GM19023 (cell line): ENCODE measurements around the gene ABLIM2.
A peak's percentile ranks its signal among the peaks of the same experiment; 100 is the strongest.

Source experiments
- ATAC-seq: cut with Tn5 transposase; IDR thresholded peaks from one replicate; pipeline ENCODE4 v1.9.1; 2021; ENCODE audit warnings: mild to moderate bottlenecking, moderate library complexity; ENCODE audit not compliant: unreplicated experiment

The ABLIM2 gene

GRCh38 chr4:7989654-7990053 lies 169.0 kb downstream of the ABLIM2 start:
- ATAC-seq, result no peak

- ATAC-seq, result no peak
Observed at GRCh38 chr4:7988437-7988836, 170.2 kb downstream of the ABLIM2 start.

- peak; percentile 78 for ATAC-seq
Observed at GRCh38 chr4:7987148-7987989, 171.2 kb downstream of the ABLIM2 start.

GRCh38 chr4:7985891-7986441 lies 172.6 kb downstream of the ABLIM2 start:
- ATAC-seq, result no peak

- no peak for ATAC-seq
Observed at GRCh38 chr4:7985072-7985471, 173.5 kb downstream of the ABLIM2 start.

GRCh38 chr4:7984286-7984925 lies 174.2 kb downstream of the ABLIM2 start:
- ATAC-seq, result no peak

GRCh38 chr4:7983296-7983695 lies 175.3 kb downstream of the ABLIM2 start:
- ATAC-seq, result no peak

GRCh38 chr4:7981738-7982394 lies 176.7 kb downstream of the ABLIM2 start:
- ATAC-seq, result no peak

GRCh38 chr4:7980036-7980435 lies 178.6 kb downstream of the ABLIM2 start:
- ATAC-seq, result no peak

GRCh38 chr4:7979652-7979968 lies 179.0 kb downstream of the ABLIM2 start:
- no peak for ATAC-seq

- ATAC-seq, result no peak
Observed at GRCh38 chr4:7978907-7979651, 179.5 kb downstream of the ABLIM2 start.

GRCh38 chr4:7978489-7978888 lies 180.1 kb downstream of the ABLIM2 start:
- no peak for ATAC-seq

- ATAC-seq, result no peak
Observed at GRCh38 chr4:7976634-7977033, 182.0 kb downstream of the ABLIM2 start.

GRCh38 chr4:7976025-7976424 lies 182.6 kb downstream of the ABLIM2 start:
- ATAC-seq, result no peak

GRCh38 chr4:7974425-7974824 lies 184.2 kb downstream of the ABLIM2 start:
- no peak for ATAC-seq

GRCh38 chr4:7973545-7973981 lies 185.1 kb downstream of the ABLIM2 start:
- no peak for ATAC-seq

GRCh38 chr4:7971881-7972500 lies 186.6 kb downstream of the ABLIM2 start:
- no peak for ATAC-seq

GRCh38 chr4:7971159-7971631 lies 187.4 kb downstream of the ABLIM2 start:
- ATAC-seq, result no peak

GRCh38 chr4:7970361-7970946 lies 188.2 kb downstream of the ABLIM2 start:
- peak; percentile 11 for ATAC-seq
